IgD-negative memory B cell (primary cell): Measurements from ENCODE around the gene KLHL36. TPM values are rescaled to one million over a fixed set of nuclear protein-coding genes. Genes with fewer than 3 reads are reported as not detected.

Source experiments
- H3K27ac Mint-ChIP-seq, 3 donors: one replicate each; pipeline ENCODE4 v1.8.0; 2020 to 2022; ENCODE audit warnings: mild to moderate bottlenecking in 3 of 3, mixed read lengths in 3 of 3, moderate library complexity in 1 of 3
- H3K27me3 Mint-ChIP-seq: one replicate; pipeline ENCODE4 v1.8.0; 2021; ENCODE audit warnings: mixed read lengths
- H3K36me3 Mint-ChIP-seq: one replicate; pipeline ENCODE4 v1.8.0; 2020; ENCODE audit warnings: mild to moderate bottlenecking, mixed read lengths
- H3K4me1 Mint-ChIP-seq, 3 donors: one replicate each; pipeline ENCODE4 v1.8.0; 2020 to 2022; ENCODE audit warnings: mixed read lengths in 3 of 3, mild to moderate bottlenecking in 1 of 3
- H3K4me3 Mint-ChIP-seq, 4 donors: one replicate each; pipeline ENCODE4 v1.8.0; 2020 to 2022; ENCODE audit warnings: mild to moderate bottlenecking in 4 of 4, mixed read lengths in 4 of 4, moderate library complexity in 3 of 4
- H3K9me3 Mint-ChIP-seq, 3 donors: one replicate each; pipeline ENCODE4 v1.8.0; 2020 to 2021; ENCODE audit warnings: mixed read lengths in 3 of 3, mild to moderate bottlenecking in 1 of 3
- polyA plus RNA-seq: library from polyadenylated mRNA; unstranded; fragments of 300-500 nt; fragmentation: Illumina TruSeq; gene quantifications from one replicate; pipeline ENCODE4 v1.2.3, GENCODE V29; 2021

Gene KLHL36
- 34.1 TPM for polyA plus RNA-seq

DNA sequence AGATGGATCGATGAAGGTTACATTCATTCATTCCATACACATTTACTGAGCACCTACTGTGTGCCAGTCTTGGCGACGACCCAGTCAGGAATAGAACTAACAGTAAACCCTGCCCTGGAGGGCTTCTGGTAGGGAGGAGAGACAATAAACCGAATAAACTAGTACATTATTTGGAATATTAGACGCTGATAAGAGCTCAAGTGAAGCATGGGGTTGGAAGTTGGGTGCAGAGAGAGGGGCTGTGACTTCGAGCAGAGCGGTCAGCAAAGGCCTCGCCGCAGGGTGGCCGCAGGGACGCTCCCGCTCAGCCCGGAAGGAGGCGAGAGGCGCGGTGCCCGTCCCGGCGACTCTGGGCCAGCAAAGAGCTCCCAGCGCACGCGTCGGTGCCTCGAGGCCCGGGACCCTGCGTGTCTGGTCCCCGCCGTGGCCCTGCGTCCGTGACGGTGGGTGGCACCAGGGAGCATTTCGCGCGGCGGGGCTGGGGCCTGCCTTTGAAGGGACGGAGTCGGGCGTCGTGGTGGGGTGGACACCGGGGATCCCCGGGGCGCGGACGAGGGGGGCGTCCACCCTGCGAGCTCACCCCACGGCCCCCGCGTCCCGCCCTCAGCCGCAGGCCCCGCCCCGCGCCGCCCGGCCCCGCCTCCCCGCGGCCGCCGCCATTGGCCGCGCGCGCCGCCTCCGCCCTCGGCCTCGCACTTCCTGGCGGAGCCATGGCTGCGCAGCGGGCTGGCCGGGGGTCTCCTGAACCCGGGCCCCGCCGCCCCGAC is at the start of gene KLHL36:
TSS of gene KLHL36 (plus strand) at position 684 of the 767 bp plus-strand sequence. CDS start 2,357 bp downstream, outside the sequence.
- Mint-ChIP-seq H3K27me3 (no peaks in the 10 kb centered on the region), H3K27ac (peak within 1 kb of the TSS; percentile 79 to 94 (median 90)), H3K36me3 (no peaks in the 10 kb centered on the region), H3K4me3 (peak within 1 kb of the TSS; percentile 86 to 94 (median 92)), H3K4me1 (peaks cover 16 to 47% (median 20%) of the 10 kb centered on the region in 3 donors), H3K9me3 (no peaks in the 10 kb centered on the region)

DNA sequence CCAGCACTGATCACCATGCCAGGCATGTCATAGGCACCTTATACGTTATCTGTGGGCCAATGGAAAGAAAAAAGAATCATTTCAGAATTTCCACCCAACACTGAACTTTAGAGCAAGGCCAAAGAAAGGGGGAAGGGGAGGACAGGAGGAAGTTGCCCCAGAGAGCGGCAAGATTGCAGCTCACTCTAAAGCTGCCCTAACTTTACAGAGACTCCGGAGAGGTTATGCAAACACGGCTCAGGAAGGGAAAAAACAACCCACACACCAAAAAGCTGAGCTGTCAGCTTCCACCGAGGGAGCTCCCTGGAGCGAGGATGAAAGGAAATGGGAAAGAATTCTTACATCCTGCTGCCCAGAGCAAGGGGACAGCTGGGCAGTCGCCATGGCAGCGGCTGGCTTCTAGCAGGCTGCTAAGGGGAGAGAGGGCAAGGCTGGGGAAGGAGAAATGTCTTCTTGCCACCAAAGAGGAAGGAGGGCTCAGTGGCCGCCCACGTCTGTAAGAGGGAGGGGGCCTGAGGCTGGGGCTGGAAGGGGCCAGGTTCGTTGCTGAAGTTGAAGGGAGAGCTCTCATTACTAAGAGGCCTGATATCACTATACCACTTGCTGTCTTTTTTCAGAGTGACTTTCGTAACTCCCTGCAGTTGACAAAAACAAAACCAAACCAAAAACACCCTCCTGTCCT is 48.6 kb upstream of the KLHL36 start:
- Mint-ChIP-seq H3K27me3 (peaks cover 1% of the 10 kb centered on the region), H3K4me3 (peak overlapping the region; percentile 82 to 94 (median 90)), H3K4me1 (peaks cover 45 to 67% (median 64%) of the 10 kb centered on the region in 3 donors), H3K27ac (peak overlapping the region; percentile 95 to 98 (median 96)), H3K9me3 (no peaks in the 10 kb centered on the region), H3K36me3 (peaks cover 10% of the 10 kb centered on the region)

DNA sequence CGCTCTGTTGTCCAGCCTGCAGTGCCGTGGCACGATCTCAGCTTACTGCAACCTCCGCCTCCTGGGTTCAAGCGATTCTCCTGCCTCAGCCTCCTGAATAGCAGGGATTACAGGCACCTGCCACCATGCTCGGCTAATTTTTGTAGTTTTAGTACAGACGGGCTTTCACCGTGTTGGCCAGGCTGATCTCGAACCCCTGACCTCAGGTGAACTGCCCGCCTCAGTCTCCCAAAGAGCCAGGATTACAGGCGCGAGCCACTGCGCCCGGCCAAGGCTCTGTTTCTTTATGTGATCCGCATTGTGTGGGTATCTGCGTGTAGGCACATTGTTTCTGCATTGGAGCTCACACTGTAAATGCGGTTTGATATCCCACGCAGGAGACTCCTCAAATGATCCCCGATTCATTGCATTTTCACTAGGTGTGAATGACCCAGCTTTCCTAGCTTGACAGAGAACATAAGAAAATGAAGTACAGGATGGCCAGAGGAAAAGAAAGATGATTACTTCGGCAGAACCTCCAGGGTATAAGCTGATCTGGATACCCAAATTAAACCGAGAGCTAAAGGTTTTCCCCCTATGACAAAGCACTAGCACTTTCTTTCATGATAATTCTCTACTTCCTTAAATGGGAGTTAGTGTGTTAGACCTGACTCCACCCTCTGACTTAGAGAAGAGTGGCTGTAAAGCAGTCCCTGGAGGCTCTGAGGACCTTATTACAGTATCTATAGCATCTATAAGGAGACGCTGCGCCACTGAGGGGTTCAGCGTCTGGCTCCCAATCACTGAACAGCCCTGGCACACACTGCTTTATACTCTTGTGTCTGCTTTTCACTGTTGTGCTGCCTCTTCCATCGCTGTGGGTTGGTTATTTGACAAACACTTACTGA is 47.7 kb upstream of the KLHL36 start:
- Mint-ChIP-seq H3K36me3 (peaks cover 7% of the 10 kb centered on the region), H3K27me3 (peaks cover 1% of the 10 kb centered on the region), H3K4me3 (peak overlapping the region; percentile 82 to 94 (median 90)), H3K4me1 (peaks cover 45 to 72% (median 63%) of the 10 kb centered on the region in 3 donors), H3K9me3 (no peaks in the 10 kb centered on the region), H3K27ac (peak overlapping the region; percentile 95 to 98 (median 96))

DNA sequence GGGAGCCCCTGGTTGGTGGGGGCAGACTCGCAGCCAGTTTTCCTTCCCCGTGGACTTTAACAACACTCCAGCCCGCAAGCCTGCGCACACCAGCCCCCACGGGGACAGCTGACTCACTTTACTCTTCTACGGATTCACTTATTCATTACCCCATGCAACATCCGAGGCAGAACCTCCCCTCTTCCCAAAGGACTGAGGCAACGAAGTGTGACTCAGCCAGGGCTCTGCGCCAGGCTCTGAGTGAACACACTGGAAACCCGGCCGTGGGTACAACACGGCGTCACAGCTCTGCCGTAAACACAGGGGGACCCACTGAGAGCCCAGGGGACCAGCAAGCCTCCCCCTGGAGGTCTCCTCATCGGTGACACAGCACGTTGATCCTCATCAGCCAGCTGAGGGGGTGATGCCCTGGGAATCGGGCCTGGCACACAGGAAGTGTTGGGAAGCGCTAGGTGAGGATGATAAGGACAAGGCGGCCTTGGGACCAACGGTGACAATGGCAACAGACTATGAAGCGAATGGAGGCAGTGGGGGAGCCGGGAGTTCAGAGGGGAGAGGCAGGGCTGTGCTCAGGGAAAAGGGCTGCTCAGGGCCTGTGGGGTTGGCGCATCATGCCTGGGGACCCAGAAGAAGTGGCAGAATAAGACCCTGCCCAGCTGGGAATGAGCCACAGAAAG is 45.0 kb upstream of the KLHL36 start:
- H3K9me3 Mint-ChIP-seq: no peaks in the 10 kb centered on the region
- H3K4me3 Mint-ChIP-seq: peak overlapping the region; percentile 70 to 90 (median 88)
- H3K36me3 Mint-ChIP-seq: peaks cover 5% of the 10 kb centered on the region
- peaks cover 46 to 74% (median 67%) of the 10 kb centered on the region in 3 donors for H3K4me1 Mint-ChIP-seq
- no peaks in the 10 kb centered on the region for H3K27me3 Mint-ChIP-seq
- peak overlapping the region; percentile 95 to 98 (median 96) for H3K27ac Mint-ChIP-seq

DNA sequence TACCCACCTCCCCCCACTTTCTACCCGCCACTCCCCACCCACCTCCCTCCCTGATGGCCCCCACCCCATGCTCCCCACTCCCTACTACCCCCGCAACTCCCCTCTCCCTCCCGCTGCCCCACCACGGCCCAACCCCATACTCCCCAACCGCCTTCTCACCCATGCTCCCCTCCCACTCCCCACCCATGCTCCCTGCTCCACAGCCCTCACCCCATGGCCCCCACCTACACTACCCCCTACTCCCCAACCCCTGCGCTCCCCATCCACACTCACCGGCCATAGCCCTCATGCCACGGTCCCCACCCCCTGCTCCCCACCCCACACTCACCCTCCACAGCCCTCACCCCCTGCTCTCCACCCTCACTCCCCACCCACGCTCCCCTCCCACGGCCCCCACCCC is 44.4 kb upstream of the KLHL36 start:
- Mint-ChIP-seq H3K27ac (peak overlapping the region in 1 of 3 donors; percentile 40), H3K4me1 (peaks cover 48 to 80% (median 72%) of the 10 kb centered on the region in 3 donors), H3K4me3 (peak overlapping the region in 2 of 4 donors; percentile 87 to 90), H3K9me3 (no peaks in the 10 kb centered on the region), H3K27me3 (no peaks in the 10 kb centered on the region), H3K36me3 (peaks cover 5% of the 10 kb centered on the region)

DNA sequence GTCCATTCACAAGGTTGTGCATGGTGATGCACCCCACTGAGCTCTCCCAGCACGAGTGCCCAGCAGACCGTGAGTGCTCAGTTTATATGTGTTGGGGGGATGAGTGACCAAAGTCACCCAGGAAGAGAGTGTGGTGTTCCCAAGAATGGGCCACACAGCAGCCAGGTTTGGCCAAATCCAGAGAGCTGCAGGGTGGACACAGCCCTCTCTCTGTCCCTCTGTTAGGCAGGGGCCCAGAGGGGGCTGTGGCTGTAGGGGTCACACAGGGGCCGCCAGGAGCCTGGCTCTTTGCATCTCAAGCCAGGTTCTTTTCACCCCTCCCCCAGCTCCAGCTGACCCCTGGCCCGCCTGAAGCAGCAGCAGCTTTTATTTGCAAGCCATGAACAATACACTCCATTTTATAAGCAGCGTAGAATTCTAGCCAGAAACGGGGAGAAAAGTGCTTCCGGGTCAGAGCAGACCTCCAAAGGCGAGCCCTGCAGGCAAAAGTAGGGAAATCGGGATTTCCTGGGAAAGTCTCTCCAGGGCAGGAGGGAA is 43.8 kb upstream of the KLHL36 start:
- no peaks in the 10 kb centered on the region for H3K9me3 Mint-ChIP-seq
- H3K4me3 Mint-ChIP-seq: peak overlapping the region in 3 of 4 donors; percentile 34 to 95 (median 87)
- H3K36me3 Mint-ChIP-seq: peaks cover 8% of the 10 kb centered on the region
- peak overlapping the region in 2 of 3 donors; percentile 40 to 88 for H3K27ac Mint-ChIP-seq
- H3K4me1 Mint-ChIP-seq: peaks cover 49 to 81% (median 72%) of the 10 kb centered on the region in 3 donors
- H3K27me3 Mint-ChIP-seq: no peaks in the 10 kb centered on the region

DNA sequence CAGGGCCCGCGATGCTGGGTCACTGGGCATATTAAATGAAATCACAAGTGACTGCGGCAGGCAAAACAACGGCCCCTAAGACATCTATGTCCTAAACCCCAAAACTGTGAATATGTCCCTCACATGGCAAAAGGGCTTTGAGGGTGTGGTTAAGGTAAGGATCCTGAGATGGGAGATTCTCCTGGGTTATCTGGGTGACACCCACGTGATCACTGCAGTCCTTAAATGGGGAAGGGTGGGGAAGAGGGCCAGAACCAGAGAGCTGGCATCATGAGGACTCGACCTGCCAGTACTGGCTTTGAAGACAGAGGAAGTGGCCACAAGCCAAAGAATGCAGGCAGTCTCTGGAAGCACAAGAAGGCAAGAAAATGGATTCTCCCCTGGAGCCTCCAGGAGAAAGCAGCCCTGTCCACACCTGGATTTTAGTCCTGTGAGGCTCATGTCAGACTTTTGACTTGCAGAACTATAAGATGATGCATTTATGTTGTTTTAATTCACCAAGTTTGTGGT is 42.9 kb upstream of the KLHL36 start:
- Mint-ChIP-seq H3K27me3 (no peaks in the 10 kb centered on the region), H3K4me3 (peak overlapping the region; percentile 4 to 88 (median 82)), H3K36me3 (peaks cover 15% of the 10 kb centered on the region), H3K4me1 (peaks cover 47 to 82% (median 75%) of the 10 kb centered on the region in 3 donors), H3K9me3 (peaks cover 0 to 8% (median 0%) of the 10 kb centered on the region in 3 donors), H3K27ac (peak overlapping the region; percentile 79 to 98 (median 86))

DNA sequence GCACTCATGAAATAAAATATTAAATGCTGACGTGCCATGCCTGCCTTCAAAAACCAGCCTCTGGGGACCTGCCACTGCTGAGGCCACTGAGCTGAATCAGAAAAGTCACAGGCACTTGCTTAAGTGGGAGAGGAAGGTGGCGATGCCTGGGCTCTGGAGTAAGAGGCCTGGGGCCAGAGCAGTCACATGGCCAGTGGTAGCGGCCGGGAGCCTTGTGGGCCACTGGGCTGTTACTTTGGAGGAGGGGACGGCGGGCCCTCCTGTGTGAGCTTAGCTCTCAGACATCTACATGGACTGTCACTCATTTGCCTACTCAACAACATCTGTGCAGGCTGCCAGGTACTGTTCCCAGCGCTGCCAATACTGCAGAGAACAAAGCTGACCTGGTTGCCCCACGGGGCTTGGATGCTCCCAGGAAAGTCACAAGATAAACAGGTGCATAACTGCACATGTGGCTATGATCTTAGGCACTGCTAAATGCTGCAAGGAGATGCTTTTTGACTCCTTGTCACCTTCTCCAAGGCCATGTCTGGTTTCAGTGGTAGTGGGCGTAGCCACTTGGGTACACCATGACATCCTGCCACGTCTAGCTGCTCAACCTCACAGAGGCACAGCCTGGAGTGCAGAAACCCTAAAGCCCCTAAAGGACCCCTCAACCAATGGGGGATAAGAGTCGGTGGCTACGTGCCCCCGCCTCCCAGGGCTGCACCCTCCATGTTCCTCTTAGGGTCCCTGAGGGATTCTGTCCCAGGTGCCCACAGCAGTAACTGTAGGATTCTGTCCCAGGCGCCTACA is 42.0 kb upstream of the KLHL36 start:
- peaks cover 24% of the 10 kb centered on the region for H3K36me3 Mint-ChIP-seq
- H3K9me3 Mint-ChIP-seq: peaks cover 0 to 11% (median 1%) of the 10 kb centered on the region in 3 donors
- H3K27ac Mint-ChIP-seq: peak overlapping the region; percentile 79 to 98 (median 97)
- peaks cover 46 to 83% (median 79%) of the 10 kb centered on the region in 3 donors for H3K4me1 Mint-ChIP-seq
- no peaks in the 10 kb centered on the region for H3K27me3 Mint-ChIP-seq
- peak overlapping the region; percentile 34 to 88 (median 82) for H3K4me3 Mint-ChIP-seq

DNA sequence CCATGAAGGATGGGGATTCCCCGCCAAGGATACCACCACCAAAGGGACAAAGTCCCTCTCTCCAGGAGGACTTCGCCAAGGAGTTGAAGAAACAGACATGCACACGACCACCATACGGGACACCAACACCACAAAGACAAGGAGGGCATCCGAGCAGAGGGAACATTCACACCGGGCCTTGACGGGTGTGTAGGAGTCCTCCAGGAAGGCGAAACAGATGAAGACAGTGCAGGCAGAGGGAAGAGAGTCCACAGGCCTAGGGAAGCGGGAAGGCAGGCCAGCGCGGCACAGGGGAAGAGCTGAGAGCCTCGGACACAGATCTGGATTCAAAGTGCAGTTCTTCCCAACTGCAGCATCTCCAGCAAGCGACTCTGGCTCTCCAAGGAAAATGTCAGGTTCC is 41.2 kb upstream of the KLHL36 start:
- Mint-ChIP-seq H3K4me1 (peaks cover 50 to 83% (median 81%) of the 10 kb centered on the region in 3 donors), H3K36me3 (peaks cover 29% of the 10 kb centered on the region), H3K9me3 (peaks cover 0 to 11% (median 1%) of the 10 kb centered on the region in 3 donors)

DNA sequence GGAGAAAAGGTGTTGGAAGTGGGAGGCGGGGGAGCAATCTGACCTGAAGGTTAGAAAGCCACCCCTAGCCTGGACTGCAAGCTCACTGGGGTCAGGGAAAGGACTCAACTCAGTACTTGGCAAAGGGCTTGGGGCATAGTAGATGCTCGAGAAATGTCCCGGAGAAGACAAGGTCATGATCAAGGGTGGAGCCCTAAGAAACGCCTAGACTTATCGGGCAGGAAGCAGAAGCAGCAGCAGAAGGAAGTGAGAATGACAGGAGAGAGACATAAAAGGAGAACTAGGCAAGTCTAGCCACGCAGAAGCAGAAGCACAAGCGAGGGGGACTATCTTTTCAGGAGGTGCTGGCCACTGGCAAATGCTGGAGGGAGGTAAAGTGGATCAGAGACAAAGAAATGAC is 40.6 kb upstream of the KLHL36 start:
- Mint-ChIP-seq H3K4me3 (peak overlapping the region; percentile 62 to 88 (median 74)), H3K4me1 (peaks cover 51 to 82% (median 79%) of the 10 kb centered on the region in 3 donors), H3K36me3 (peaks cover 29% of the 10 kb centered on the region), H3K27me3 (no peaks in the 10 kb centered on the region), H3K27ac (peak overlapping the region; percentile 79 to 98 (median 97)), H3K9me3 (peaks cover 0 to 11% (median 1%) of the 10 kb centered on the region in 3 donors)

More for the DNA sequence above, 41.2 kb upstream of the KLHL36 start:
- Mint-ChIP-seq H3K4me3 (peak overlapping the region in 3 of 4 donors; percentile 79 to 88 (median 86)), H3K27me3 (no peaks in the 10 kb centered on the region), H3K27ac (peak overlapping the region; percentile 79 to 98 (median 97))

DNA sequence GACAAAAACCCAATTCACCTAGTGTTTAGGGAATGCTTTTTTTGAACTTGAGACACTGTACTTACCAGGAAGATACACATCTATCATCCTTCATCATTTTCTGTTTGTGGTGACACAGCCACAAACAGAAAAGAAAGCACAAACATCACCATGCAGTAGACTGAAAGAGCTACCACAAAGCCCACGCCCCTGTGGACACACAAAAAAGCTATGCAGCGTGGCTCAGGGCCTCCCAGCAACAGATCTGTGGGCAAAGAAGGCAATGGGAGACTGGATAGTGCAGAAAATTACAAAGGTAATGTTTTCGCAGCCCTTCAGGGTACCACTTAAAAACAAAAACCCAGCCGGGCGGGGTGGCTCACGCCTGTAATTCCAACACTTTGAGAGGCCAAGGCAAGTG is 40.0 kb upstream of the KLHL36 start:
- H3K4me1 Mint-ChIP-seq: peaks cover 48 to 78% (median 76%) of the 10 kb centered on the region in 3 donors
- H3K9me3 Mint-ChIP-seq: peaks cover 0 to 11% (median 1%) of the 10 kb centered on the region in 3 donors
- peak overlapping the region; percentile 62 to 88 (median 74) for H3K4me3 Mint-ChIP-seq
- peak overlapping the region; percentile 79 to 98 (median 97) for H3K27ac Mint-ChIP-seq
- H3K27me3 Mint-ChIP-seq: no peaks in the 10 kb centered on the region
- H3K36me3 Mint-ChIP-seq: peaks cover 31% of the 10 kb centered on the region

DNA sequence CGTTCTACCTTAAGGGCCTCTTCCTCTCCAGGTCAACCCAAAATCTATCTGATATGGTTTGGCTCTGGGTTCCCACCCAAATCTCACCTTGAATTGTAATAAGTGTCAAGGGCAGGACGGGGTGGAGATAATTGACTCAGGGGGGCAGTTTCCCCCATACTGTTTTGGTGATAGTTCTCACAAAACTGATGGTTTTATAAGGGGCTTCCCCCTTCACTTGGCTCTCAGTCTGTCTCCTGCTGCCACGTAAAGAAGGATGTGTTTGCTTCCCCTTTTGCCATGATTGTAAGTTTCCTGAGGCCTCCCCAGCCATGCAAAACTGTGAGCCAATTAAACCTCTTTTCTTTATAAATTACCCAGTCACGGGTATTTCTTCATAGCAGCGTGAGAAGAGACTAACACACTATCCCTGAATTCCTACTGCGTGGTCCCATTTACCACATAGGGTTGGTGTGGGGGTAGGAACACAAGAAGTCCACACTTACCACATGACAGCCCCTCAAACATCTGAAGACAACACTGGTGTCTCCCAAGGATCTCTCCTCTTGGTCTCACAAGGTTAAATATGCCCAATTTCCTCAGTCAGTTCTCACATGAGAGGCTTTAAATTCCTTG is 38.6 kb upstream of the KLHL36 start:
- H3K9me3 Mint-ChIP-seq: peaks cover 0 to 11% (median 1%) of the 10 kb centered on the region in 3 donors
- peak overlapping the region; percentile 79 to 98 (median 97) for H3K27ac Mint-ChIP-seq
- peak overlapping the region in 3 of 4 donors; percentile 80 to 87 (median 83) for H3K4me3 Mint-ChIP-seq
- H3K36me3 Mint-ChIP-seq: peaks cover 31% of the 10 kb centered on the region
- peaks cover 52 to 83% (median 82%) of the 10 kb centered on the region in 3 donors for H3K4me1 Mint-ChIP-seq
- no peaks in the 10 kb centered on the region for H3K27me3 Mint-ChIP-seq
